ENCODE measurements around the gene LAMB4. TPM values are rescaled to one million over a fixed set of nuclear protein-coding genes. Genes with fewer than 3 reads are reported as not detected.

The LAMB4 gene
- polyA plus RNA-seq, 1 experiment: 0.20 TPM

GRCh38 chr7:108066486-108066885, 63.7 kb downstream of the LAMB4 start:
- TF ChIP-seq CTCF (IDR thresholded peaks at IDR 0.05; ENCODE audit: insufficient read depth, low read depth, low read length): no peak
- POLR2A ChIA-PET: no interaction called here
- CTCF ChIA-PET: no interaction called here
- Histone ChIP-seq H3K27me3 (ENCODE audit: control insufficient read depth, insufficient read depth, low read length) (no peaks in the 10 kb centered on the region), H3K36me3 (ENCODE audit: control insufficient read depth, insufficient read depth, low read length) (no peaks in the 10 kb centered on the region), H3K4me3 (ENCODE audit: low read depth, low read length) (no peak overlapping the region)
- no peak for DNase-seq (ENCODE audit: low read depth)

- no peak overlapping the region for H3K4me3 ChIP-seq (ENCODE audit: low read depth, low read length)
- H3K27me3 ChIP-seq (ENCODE audit: control insufficient read depth, insufficient read depth, low read length): no peaks in the 10 kb centered on the region
- no peak for DNase-seq (ENCODE audit: low read depth)
- H3K36me3 ChIP-seq (ENCODE audit: control insufficient read depth, insufficient read depth, low read length): no peaks in the 10 kb centered on the region
- POLR2A ChIA-PET: no interaction called here
- TF ChIP-seq CTCF (IDR thresholded peaks at IDR 0.05; ENCODE audit: insufficient read depth, low read depth, low read length): no peak
- CTCF ChIA-PET: interaction anchor here (1.0 to 1.2 kb wide), 2 partner anchors 14 to 36 kb away, joined by 3 to 4 read pairs; no protein-coding TSS in a partner anchor
Measured at GRCh38 chr7:108063520-108063933, 66.6 kb downstream of the LAMB4 start.

- no peak for TF ChIP-seq CTCF (IDR thresholded peaks at IDR 0.05; ENCODE audit: insufficient read depth, low read depth, low read length)
- H3K36me3 ChIP-seq (ENCODE audit: control insufficient read depth, insufficient read depth, low read length): no peaks in the 10 kb centered on the region
- no peak overlapping the region for H3K4me3 ChIP-seq (ENCODE audit: low read depth, low read length)
- ChIA-PET CTCF (interaction anchor here (0.7 to 1.2 kb wide), 2 partner anchors 15 to 139 kb away, joined by 4 read pairs; no protein-coding TSS in a partner anchor), POLR2A (no interaction called here)
- no peaks in the 10 kb centered on the region for H3K27me3 ChIP-seq (ENCODE audit: control insufficient read depth, insufficient read depth, low read length)
- no peak for DNase-seq (ENCODE audit: low read depth)
Measured at GRCh38 chr7:108062250-108063014, 67.7 kb downstream of the LAMB4 start.

- H3K27me3 ChIP-seq (ENCODE audit: control insufficient read depth, insufficient read depth, low read length): no peaks in the 10 kb centered on the region
- CTCF ChIA-PET: interaction anchor here (1.1 kb wide), 1 partner anchor 10 kb away, joined by 3 read pairs; no protein-coding TSS in a partner anchor
- no peak for TF ChIP-seq CTCF (IDR thresholded peaks at IDR 0.05; ENCODE audit: insufficient read depth, low read depth, low read length)
- no peak for DNase-seq (ENCODE audit: low read depth)
- H3K36me3 ChIP-seq (ENCODE audit: control insufficient read depth, insufficient read depth, low read length): no peaks in the 10 kb centered on the region
- POLR2A ChIA-PET: no interaction called here
- H3K4me3 ChIP-seq (ENCODE audit: low read depth, low read length): no peak overlapping the region
Measured at GRCh38 chr7:108059526-108059925, 70.6 kb downstream of the LAMB4 start.

- CTCF ChIA-PET: no interaction called here
- H3K4me3 ChIP-seq (ENCODE audit: low read depth, low read length): no peak overlapping the region
- no peak for TF ChIP-seq CTCF (IDR thresholded peaks at IDR 0.05; ENCODE audit: insufficient read depth, low read depth, low read length)
- POLR2A ChIA-PET: no interaction called here
- H3K27me3 ChIP-seq (ENCODE audit: control insufficient read depth, insufficient read depth, low read length): no peaks in the 10 kb centered on the region
- no peak for DNase-seq (ENCODE audit: low read depth)
- no peaks in the 10 kb centered on the region for H3K36me3 ChIP-seq (ENCODE audit: control insufficient read depth, insufficient read depth, low read length)
Measured at GRCh38 chr7:108057951-108058481, 72.1 kb downstream of the LAMB4 start.
